ENCODE results near the gene LIN37.

- TF ChIP-seq CTCF (IDR thresholded peaks at IDR 0.05) (no peak), POLR2A (IDR thresholded peaks at IDR 0.05) (no peak), EP300 (IDR thresholded peaks at IDR 0.05) (no peak), POLR2AphosphoS5 (IDR thresholded peaks at IDR 0.05) (no peak)
These were observed 10.1 kb upstream of the LIN37 start for GRCh38 chr19:35738021-35738886.
